ENCODE data around the gene ARL8B.

DNA sequence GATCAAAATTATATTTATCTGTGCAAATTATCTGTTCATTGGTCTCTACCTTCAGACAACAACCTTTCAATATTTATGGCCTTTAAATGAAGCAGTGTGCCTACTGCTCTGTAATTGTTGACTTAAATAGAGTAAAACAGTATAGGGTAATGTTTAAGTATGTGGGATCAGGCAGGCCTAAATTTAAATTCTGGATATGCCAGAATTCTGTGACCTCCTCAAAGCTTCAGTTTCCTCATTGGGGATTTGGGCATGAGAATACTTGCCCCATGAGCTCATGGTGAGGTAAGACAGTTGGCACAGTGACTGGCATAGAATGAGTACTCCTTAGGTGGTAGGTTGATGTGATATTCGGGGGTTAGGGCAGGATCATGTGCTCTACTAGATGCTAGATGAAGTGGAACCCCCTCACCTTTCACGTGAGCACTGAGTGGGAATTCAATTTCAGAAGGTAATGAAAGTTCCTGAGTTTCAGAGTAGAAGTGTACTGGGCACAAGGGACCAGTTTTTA, 14.9 kb downstream of the ARL8B start:
- TF ChIP-seq BACH2 (CRISPR knock-in tag; IDR thresholded peaks at IDR 0.05; ENCODE audit: borderline replicate concordance), result no peak
- no peak for TF ChIP-seq CSDC2 (CRISPR knock-in tag; IDR thresholded peaks at IDR 0.05)
- TF ChIP-seq ZFP30 (CRISPR knock-in tag; IDR thresholded peaks at IDR 0.05), result no peak
- TF ChIP-seq, protein P1, sequence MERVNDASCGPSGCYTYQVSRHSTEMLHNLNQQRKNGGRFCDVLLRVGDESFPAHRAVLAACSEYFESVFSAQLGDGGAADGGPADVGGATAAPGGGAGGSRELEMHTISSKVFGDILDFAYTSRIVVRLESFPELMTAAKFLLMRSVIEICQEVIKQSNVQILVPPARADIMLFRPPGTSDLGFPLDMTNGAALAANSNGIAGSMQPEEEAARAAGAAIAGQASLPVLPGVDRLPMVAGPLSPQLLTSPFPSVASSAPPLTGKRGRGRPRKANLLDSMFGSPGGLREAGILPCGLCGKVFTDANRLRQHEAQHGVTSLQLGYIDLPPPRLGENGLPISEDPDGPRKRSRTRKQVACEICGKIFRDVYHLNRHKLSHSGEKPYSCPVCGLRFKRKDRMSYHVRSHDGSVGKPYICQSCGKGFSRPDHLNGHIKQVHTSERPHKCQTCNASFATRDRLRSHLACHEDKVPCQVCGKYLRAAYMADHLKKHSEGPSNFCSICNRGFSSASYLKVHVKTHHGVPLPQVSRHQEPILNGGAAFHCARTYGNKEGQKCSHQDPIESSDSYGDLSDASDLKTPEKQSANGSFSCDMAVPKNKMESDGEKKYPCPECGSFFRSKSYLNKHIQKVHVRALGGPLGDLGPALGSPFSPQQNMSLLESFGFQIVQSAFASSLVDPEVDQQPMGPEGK (CRISPR knock-in tag; IDR thresholded peaks at IDR 0.05; ENCODE audit: borderline replicate concordance), result no peak
- TF ChIP-seq, protein P2, sequence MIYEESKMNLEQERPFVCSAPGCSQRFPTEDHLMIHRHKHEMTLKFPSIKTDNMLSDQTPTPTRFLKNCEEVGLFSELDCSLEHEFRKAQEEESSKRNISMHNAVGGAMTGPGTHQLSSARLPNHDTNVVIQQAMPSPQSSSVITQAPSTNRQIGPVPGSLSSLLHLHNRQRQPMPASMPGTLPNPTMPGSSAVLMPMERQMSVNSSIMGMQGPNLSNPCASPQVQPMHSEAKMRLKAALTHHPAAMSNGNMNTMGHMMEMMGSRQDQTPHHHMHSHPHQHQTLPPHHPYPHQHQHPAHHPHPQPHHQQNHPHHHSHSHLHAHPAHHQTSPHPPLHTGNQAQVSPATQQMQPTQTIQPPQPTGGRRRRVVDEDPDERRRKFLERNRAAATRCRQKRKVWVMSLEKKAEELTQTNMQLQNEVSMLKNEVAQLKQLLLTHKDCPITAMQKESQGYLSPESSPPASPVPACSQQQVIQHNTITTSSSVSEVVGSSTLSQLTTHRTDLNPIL (CRISPR knock-in tag; IDR thresholded peaks at IDR 0.05; ENCODE audit: low read depth), result no peak
- no peak for TF ChIP-seq ESRRG (CRISPR knock-in tag; IDR thresholded peaks at IDR 0.05)
- no peak for TF ChIP-seq ZC3H10 (CRISPR knock-in tag; IDR thresholded peaks at IDR 0.05)
- no peak for TF ChIP-seq ZNF8 (CRISPR knock-in tag; IDR thresholded peaks at IDR 0.05)
